Measurements from ENCODE around the gene KRTAP5-3. TPM values are rescaled to one million over a fixed set of nuclear protein-coding genes. Genes with fewer than 3 reads are reported as not detected.

KRTAP5-3 gene
- total RNA-seq, 1 donor from 2014 or later = not detected

DNA sequence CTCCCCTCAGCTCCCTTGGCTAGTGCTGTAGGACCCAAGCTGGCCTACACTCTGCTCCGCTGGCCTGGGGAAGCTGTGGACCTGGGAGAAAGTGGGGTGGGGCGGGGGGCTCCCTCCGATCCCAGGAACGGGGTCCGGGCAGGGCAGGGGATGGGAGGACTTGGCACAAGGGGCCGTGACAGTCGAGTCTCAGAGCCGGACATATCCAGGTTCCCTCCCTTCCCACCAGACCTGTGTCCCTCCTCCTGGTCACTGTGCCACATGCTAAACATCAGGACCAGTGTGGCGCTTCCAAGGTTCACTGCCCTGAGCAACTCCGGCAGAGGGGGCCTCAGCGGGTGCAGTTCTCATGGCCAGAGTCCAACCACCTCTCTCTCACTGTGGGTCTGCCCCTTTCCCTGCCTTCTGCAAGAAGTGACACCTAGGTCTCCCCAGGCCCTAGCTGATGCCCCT lies 38.2 kb downstream of the KRTAP5-3 start:
- intact Hi-C loops (cut with micrococcal nuclease) = no loop called here
- DNase-seq = no peak

DNA sequence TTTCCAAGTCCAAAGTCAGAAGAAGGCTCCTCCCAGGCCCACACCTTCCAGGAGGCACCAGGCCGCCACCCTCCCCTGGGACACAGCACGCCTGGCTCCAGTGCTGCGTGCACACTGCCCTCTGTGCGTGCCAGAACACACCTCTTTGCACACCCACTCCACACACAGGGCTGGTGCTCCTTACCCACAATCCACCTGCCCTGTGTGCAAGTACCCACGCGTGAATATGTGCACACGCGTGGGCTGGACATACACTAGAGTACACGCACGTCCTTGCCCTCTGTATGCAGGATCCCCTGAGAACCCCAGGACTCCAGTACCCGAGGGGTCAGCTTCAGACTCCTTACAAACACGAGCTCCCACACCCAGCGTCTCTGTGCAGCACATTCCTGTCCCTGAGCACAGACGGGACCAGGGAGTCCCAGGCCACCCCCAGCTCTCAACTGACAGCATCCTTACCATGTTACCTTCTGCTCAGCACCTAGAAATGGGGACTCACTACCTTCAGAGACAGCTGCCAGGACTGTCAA lies 38.9 kb downstream of the KRTAP5-3 start:
- DNase-seq = no peak
- ATAC-seq = no peak
- intact Hi-C loops (cut with micrococcal nuclease) = no loop called here

More for the DNA sequence above, 38.2 kb downstream of the KRTAP5-3 start:
- no peak for ATAC-seq

- ATAC-seq (no peak), DNase-seq (peak; percentile 32)
- intact Hi-C loops (cut with micrococcal nuclease) = no loop called here
Observed at GRCh38 chr11:1568441-1568911, 39.8 kb downstream of the KRTAP5-3 start.

- intact Hi-C loops (cut with micrococcal nuclease) = no loop called here
- no peak for ATAC-seq
- no peak for DNase-seq
Observed at GRCh38 chr11:1567721-1568100, 40.6 kb downstream of the KRTAP5-3 start.

DNA sequence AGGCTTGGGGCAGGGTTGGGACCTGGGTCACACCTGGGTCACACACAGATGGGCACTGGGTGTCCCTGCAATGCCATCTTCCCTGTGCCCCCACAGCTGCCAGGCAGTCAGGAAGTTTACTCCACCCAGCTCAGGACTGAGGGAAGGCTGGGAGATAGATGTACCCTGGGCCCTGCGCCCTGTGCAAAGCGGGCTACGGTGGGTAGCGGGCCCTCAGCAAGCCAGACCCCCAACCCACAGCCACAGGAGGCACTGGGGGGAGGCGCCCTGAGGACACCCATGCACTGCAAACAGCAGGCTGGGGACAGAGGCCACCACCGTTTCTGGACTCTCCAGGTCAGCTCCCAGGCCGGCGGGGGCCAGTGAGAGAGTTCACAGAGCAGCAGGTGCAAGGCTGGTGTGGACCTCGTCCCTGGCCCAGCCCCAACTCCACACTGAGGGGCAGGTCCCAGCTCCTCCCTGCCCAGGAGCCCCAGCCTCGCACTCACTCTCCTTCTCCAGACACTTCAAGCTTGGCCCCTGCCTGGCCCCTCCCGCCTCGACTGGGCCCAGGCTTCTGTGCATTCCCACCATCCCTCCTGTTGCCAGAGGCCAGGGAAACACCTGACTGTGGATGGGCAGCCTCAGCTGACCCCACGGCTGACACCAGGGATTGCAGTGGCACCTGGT lies 41.1 kb downstream of the KRTAP5-3 start:
- intact Hi-C loops (cut with micrococcal nuclease) = no loop called here
- peak; percentile 8 for ATAC-seq
- DNase-seq = peak; percentile 38

- DNase-seq = peak; percentile 30
- intact Hi-C loops (cut with micrococcal nuclease) = no loop called here
- ATAC-seq = no peak
Observed at GRCh38 chr11:1566381-1567051, 41.7 kb downstream of the KRTAP5-3 start.

DNA sequence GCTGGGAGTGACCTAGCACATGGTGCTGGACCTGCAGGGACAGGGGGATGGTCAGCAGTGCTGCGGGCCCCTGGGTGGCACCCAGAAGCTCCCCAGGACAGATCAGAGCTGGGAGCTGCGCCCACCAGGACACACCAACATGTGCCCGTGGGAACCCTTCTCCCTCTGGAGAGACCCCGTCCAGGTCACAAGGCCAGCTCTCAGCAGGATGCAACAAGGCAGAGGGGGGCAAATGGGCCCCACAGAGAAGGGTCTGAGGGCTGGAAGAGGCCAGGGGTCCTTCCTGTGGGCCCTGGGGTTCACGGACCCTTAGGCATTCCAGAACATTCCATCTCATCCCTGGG lies 42.4 kb downstream of the KRTAP5-3 start:
- intact Hi-C loops (cut with micrococcal nuclease) = no loop called here
- ATAC-seq (no peak), DNase-seq (no peak)

DNA sequence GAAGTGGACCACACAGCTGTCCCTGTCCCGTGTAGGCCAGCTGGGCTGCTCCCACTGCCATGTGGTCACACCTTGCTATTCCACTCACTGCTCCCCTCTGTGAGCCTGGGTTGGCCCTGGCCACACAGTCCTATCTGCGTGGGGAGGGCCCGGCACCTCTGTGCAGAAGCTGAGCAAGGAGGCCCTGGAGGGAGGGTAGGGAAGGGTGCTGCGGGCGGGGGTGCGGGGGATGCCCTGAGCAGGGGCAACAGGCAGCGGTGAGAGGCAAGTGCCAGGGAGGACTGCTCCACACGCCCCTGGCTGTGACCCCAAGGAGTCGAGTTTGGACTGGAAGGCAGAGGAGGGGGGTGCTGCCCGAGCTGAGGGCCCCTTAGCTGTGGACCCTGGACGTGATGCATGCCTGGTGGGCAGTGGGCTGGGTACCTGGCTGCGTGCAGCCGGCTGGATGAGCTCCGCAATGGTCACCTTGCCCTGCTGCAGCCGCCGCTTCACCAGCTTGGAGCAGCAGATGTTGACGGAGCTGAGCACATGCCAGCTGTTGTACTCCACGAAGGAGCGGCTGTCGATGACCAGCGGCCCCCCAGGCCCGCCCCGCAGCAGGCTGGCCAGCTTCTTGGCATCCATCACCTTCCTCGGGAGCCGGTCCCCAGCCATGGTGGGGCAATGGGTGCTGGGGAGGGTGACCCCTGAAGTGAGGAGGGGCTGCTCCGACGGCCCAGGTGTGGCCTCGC lies 42.9 kb downstream of the KRTAP5-3 start:
- ATAC-seq (peak; percentile 6), DNase-seq (no peak)
- intact Hi-C loops (cut with micrococcal nuclease) = no loop called here

- intact Hi-C loops (cut with micrococcal nuclease) = no loop called here
- peak; percentile 81 for DNase-seq
- ATAC-seq = peak; percentile 65
Observed at GRCh38 chr11:1564535-1565172, 43.6 kb downstream of the KRTAP5-3 start.

DNA sequence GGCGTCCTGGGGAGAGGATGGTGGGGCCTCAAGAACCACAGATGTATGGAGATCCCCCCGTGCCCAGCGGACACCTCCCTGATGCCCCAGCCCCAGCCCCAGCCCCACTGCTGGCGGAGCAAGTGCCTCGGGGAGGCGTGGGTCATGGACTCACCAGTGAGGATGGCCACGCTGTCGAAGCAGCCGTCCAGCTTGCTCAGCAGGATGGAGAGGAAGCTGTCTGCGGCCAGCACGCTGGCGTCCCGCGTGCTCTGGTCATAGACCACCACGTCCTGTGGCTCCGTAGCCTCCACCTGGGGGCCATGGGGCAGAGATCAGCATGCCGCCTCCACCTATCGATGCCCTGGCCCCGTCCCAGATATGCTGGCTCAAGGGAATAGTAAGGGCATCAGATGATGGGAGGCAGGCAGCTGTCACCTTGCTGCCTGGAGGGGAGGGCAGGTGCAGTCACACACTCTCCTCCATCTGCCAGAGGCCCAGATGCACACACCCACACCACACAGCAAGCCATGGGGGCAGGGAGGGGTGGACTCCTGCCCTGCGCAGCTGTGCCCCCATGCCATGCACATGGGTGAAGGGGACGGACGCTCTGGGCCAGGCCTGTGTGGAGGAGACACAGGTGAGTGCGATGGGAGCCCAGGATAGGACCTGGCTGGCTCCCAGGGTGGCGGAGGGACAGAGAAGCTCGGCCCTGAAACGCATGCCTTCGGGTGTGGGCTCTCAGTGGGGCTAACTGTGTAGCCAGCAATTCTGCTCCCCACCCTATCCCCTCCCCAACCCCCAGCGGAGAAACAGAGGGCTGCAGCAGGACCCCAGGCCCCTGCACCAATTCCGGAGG lies 44.3 kb downstream of the KRTAP5-3 start:
- intact Hi-C loops (cut with micrococcal nuclease) = no loop called here
- DNase-seq = peak; percentile 33
- no peak for ATAC-seq

GRCh38 chr11:1563149-1563638 lies 45.1 kb downstream of the KRTAP5-3 start:
- no peak for DNase-seq
- no peak for ATAC-seq
- intact Hi-C loops (cut with micrococcal nuclease) = no loop called here

DNA sequence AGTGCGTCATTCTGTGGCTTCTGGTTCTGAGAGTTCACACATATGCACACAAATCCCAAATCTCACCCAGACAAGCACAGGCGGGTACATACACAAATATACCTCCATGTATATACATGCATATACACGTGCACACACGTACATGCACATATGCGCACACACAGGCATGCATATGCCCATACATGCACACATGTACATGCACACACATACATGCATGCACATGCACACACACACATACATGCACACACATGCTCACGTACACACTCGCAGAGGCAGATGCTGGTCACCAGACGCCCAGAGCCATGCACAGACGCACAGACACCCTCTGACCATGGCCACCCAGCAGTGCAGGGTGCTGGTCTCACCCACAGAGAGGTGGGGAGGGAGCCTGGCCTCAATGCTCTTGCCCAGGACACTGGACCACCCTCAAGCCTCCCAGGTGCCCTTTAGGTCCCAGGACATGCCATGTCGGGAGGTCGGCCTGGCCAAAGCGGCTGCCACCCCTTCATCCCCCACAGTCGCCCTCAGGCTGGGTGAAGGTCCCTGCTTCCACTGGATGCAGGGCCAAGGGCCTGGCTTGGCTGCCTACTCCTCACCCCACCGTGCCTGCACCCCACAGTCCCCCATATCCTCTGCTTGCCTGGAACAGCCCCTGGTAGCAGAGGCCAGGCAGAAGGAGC lies 45.7 kb downstream of the KRTAP5-3 start:
- intact Hi-C loops (cut with micrococcal nuclease) = no loop called here
- DNase-seq (no peak), ATAC-seq (no peak)

GRCh38 chr11:1561955-1562354 lies 46.3 kb downstream of the KRTAP5-3 start:
- DNase-seq = no peak
- intact Hi-C loops (cut with micrococcal nuclease) = no loop called here
- no peak for ATAC-seq

GRCh38 chr11:1561266-1561665 lies 47.0 kb downstream of the KRTAP5-3 start:
- no peak for ATAC-seq
- intact Hi-C loops (cut with micrococcal nuclease) = no loop called here
- DNase-seq = no peak

- DNase-seq = no peak
- intact Hi-C loops (cut with micrococcal nuclease) = no loop called here
- ATAC-seq = no peak
Observed at GRCh38 chr11:1560649-1561251, 47.5 kb downstream of the KRTAP5-3 start.

DNA sequence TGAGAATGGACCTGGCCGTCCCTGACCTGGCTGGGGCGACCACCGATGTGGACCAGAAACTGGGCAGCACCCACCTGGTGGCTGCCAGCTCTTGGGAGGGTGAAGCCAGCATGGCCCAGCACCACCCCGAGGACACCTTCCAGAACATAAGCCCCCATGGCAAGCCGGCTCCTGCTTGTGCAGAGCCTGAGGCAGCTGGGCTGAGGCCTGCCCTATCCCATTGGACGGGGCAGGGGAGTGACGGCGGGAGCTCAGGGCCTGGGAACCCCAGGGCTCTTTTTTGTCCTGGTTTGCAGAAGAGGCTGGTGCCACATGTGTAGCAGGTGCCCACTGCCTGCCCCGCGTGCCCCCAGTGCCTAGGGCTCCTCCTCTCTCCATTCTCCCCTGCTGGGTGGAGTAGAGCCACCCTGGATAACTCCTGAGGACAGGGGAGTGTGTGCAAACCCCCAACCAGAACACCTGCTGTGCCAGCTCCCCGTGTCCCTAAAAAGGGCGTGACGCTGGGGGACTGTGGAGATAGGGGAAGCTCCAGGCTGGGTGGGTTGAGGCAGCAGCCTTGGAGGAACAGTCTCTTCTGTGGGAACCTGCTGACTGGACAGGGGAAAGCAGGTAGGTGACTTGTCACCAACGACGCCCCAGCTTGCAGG lies 48.1 kb downstream of the KRTAP5-3 start:
- DNase-seq (peak; percentile 31), ATAC-seq (no peak)
- intact Hi-C loops (cut with micrococcal nuclease) = no loop called here
